GM18526 (cell line): Measurements from ENCODE around the gene ZNF30.

ENCODE experiments used
- POLR2A ChIP-seq: IDR thresholded peaks from 3 replicates; pipeline ENCODE4 v1.6.1; 2011; ENCODE audit not compliant: insufficient read length; ENCODE audit errors: extremely low read depth

Gene ZNF30

GRCh38 chr19:34953092-34953491, 26.4 kb downstream of the ZNF30 start:
- TF ChIP-seq POLR2A: no peak

GRCh38 chr19:34957830-34958751, 31.4 kb downstream of the ZNF30 start:
- TF ChIP-seq POLR2A: no peak

GRCh38 chr19:34959021-34959420, 32.3 kb downstream of the ZNF30 start:
- TF ChIP-seq POLR2A: no peak

GRCh38 chr19:34960103-34960805, 33.6 kb downstream of the ZNF30 start:
- TF ChIP-seq POLR2A: no peak

GRCh38 chr19:34960940-34961679, 34.4 kb downstream of the ZNF30 start:
- no peak for TF ChIP-seq POLR2A

GRCh38 chr19:34961775-34962686, 35.3 kb downstream of the ZNF30 start:
- TF ChIP-seq POLR2A: no peak

GRCh38 chr19:34962687-34963572, 36.2 kb downstream of the ZNF30 start:
- no peak for TF ChIP-seq POLR2A

- TF ChIP-seq POLR2A: no peak
These were observed 37.1 kb downstream of the ZNF30 start, which contains the start of gene ZNF792 for GRCh38 chr19:34963573-34964406. TSS of gene ZNF792 (minus strand) at chr19:34964229. CDS start at chr19:34963662, 567 bp downstream.

- TF ChIP-seq POLR2A: no peak
These were observed 37.9 kb downstream of the ZNF30 start for GRCh38 chr19:34964598-34964997.

GRCh38 chr19:34967551-34967950, 40.8 kb downstream of the ZNF30 start:
- TF ChIP-seq POLR2A: no peak

- no peak for TF ChIP-seq POLR2A
These were observed 43.0 kb downstream of the ZNF30 start for GRCh38 chr19:34969721-34970120.

- no peak for TF ChIP-seq POLR2A
These were observed 45.5 kb downstream of the ZNF30 start for GRCh38 chr19:34972163-34972705.
